HT-29 (cell line): ENCODE results near the gene CDK14. TPM values are rescaled to one million over a fixed set of nuclear protein-coding genes. Genes with fewer than 3 reads are reported as not detected.

ENCODE experiments used
- DNase-seq: peaks from one replicate; pipeline ENCODE4 v3.0.0-alpha.2; 2015; ENCODE audit warnings: low spot score
- total RNA-seq: library from RNA; depleted of rRNA; stranded (reverse); fragments of >200 nt; shearing (Covaris generic); gene quantifications from 2 replicates; pipeline ENCODE4 v1.2.3, GENCODE V29; 2014

Gene CDK14
- total RNA-seq, 1 experiment from 2014 or later = 0.61 TPM

- DNase-seq = no peak
Observed at GRCh38 chr7:90946730-90947501, 350.8 kb downstream of the CDK14 start.

GRCh38 chr7:90948085-90948484, 352.0 kb downstream of the CDK14 start:
- no peak for DNase-seq

GRCh38 chr7:90951229-90951628, 355.1 kb downstream of the CDK14 start:
- no peak for DNase-seq

GRCh38 chr7:90951986-90952954, 356.1 kb downstream of the CDK14 start:
- DNase-seq = no peak

GRCh38 chr7:90955641-90956207, 359.6 kb downstream of the CDK14 start:
- no peak for DNase-seq

- DNase-seq = no peak
Observed at GRCh38 chr7:90957883-90958282, 361.8 kb downstream of the CDK14 start.

GRCh38 chr7:90958647-90959046, 362.5 kb downstream of the CDK14 start:
- DNase-seq = no peak

- no peak for DNase-seq
Observed at GRCh38 chr7:90961037-90961725, 365.1 kb downstream of the CDK14 start.

- no peak for DNase-seq
Observed at GRCh38 chr7:90965211-90965610, 369.1 kb downstream of the CDK14 start.

GRCh38 chr7:90966346-90966745, 370.2 kb downstream of the CDK14 start:
- DNase-seq = no peak

GRCh38 chr7:90968871-90969270, 372.8 kb downstream of the CDK14 start:
- DNase-seq = no peak

GRCh38 chr7:90972906-90973550, 376.9 kb downstream of the CDK14 start:
- DNase-seq = no peak

GRCh38 chr7:90977056-90977455, 380.9 kb downstream of the CDK14 start:
- no peak for DNase-seq

- no peak for DNase-seq
Observed at GRCh38 chr7:90980545-90980944, 384.4 kb downstream of the CDK14 start.

GRCh38 chr7:90982228-90982627, 386.1 kb downstream of the CDK14 start:
- DNase-seq = no peak

GRCh38 chr7:90984692-90985091, 388.6 kb downstream of the CDK14 start:
- DNase-seq = no peak

GRCh38 chr7:90988516-90988915, 392.4 kb downstream of the CDK14 start:
- DNase-seq = no peak

GRCh38 chr7:90988996-90989765, 393.1 kb downstream of the CDK14 start:
- no peak for DNase-seq

- DNase-seq = no peak
Observed at GRCh38 chr7:90994121-90994520, 398.0 kb downstream of the CDK14 start.

GRCh38 chr7:90994601-90995000, 398.5 kb downstream of the CDK14 start:
- DNase-seq = no peak
